Memory B cell (primary cell): Measurements from ENCODE around the gene RDH11.
"Not testable (repeated sequence)": the region's sequence is repeated elsewhere in the genome, so short reads cannot be mapped to it uniquely, and the experiment has no call there.

Source experiments
- ATAC-seq: fragments of 150-1000 bp; cut with Tn5 transposase; 2 replicates; pipeline ENCODE4 v1.10.0; 2021; ENCODE audit warnings: low read depth, mild to moderate bottlenecking, moderate library complexity
- DNase-seq, 2 donors: peaks; one replicate each; pipeline ENCODE4 v3.0.0; 2022; ENCODE audit warnings: low spot score in 2 of 2
- H3K27ac Mint-ChIP-seq: one replicate; pipeline ENCODE4 v1.8.0; 2022; ENCODE audit warnings: mild to moderate bottlenecking, moderate library complexity, mixed read lengths
- H3K27me3 Mint-ChIP-seq: one replicate; pipeline ENCODE4 v1.8.0; 2022; ENCODE audit warnings: mixed read lengths
- H3K36me3 Mint-ChIP-seq: one replicate; pipeline ENCODE4 v1.8.0; 2022; ENCODE audit warnings: mild to moderate bottlenecking, mixed read lengths
- H3K4me1 Mint-ChIP-seq: one replicate; pipeline ENCODE4 v1.8.0; 2022; ENCODE audit warnings: mixed read lengths
- H3K4me3 Mint-ChIP-seq: one replicate; pipeline ENCODE4 v1.8.0; 2022; ENCODE audit warnings: mild to moderate bottlenecking, moderate library complexity, mixed read lengths
- H3K9me3 Mint-ChIP-seq: one replicate; pipeline ENCODE4 v1.8.0; 2022; ENCODE audit warnings: mixed read lengths

RDH11 gene

GRCh38 chr14:67719385-67719784, 23.8 kb upstream of the RDH11 start:
- not testable (repeated sequence) for H3K27me3 Mint-ChIP-seq, H3K36me3 Mint-ChIP-seq, H3K27ac Mint-ChIP-seq, H3K9me3 Mint-ChIP-seq, H3K4me3 Mint-ChIP-seq, ATAC-seq, DNase-seq, H3K4me1 Mint-ChIP-seq

GRCh38 chr14:67718265-67718664, 22.7 kb upstream of the RDH11 start:
- ATAC-seq (no peak), DNase-seq (no peak)
- H3K4me3 Mint-ChIP-seq = no peak overlapping the region
- peaks cover 3% of the 10 kb centered on the region for H3K4me1 Mint-ChIP-seq
- H3K27me3 Mint-ChIP-seq = peaks cover 5% of the 10 kb centered on the region
- no peaks in the 10 kb centered on the region for H3K36me3 Mint-ChIP-seq
- H3K9me3 Mint-ChIP-seq = no peaks in the 10 kb centered on the region
- no peak overlapping the region for H3K27ac Mint-ChIP-seq

GRCh38 chr14:67717048-67717447, 21.5 kb upstream of the RDH11 start:
- H3K9me3 Mint-ChIP-seq = no peaks in the 10 kb centered on the region
- no peak overlapping the region for H3K27ac Mint-ChIP-seq
- no peak overlapping the region for H3K4me3 Mint-ChIP-seq
- no peak for DNase-seq
- H3K36me3 Mint-ChIP-seq = no peaks in the 10 kb centered on the region
- H3K4me1 Mint-ChIP-seq = no peaks in the 10 kb centered on the region
- H3K27me3 Mint-ChIP-seq = peaks cover 6% of the 10 kb centered on the region
- ATAC-seq = no peak

- no peaks in the 10 kb centered on the region for H3K36me3 Mint-ChIP-seq
- ATAC-seq (no peak), DNase-seq (no peak)
- no peak overlapping the region for H3K4me3 Mint-ChIP-seq
- H3K27me3 Mint-ChIP-seq = peaks cover 6% of the 10 kb centered on the region
- H3K4me1 Mint-ChIP-seq = no peaks in the 10 kb centered on the region
- H3K9me3 Mint-ChIP-seq = peaks cover 5% of the 10 kb centered on the region
- no peak overlapping the region for H3K27ac Mint-ChIP-seq
Measured at GRCh38 chr14:67710209-67710608, 14.6 kb upstream of the RDH11 start.

- not testable (repeated sequence) for H3K4me1 Mint-ChIP-seq, H3K4me3 Mint-ChIP-seq, DNase-seq, H3K27ac Mint-ChIP-seq, H3K27me3 Mint-ChIP-seq, H3K9me3 Mint-ChIP-seq, H3K36me3 Mint-ChIP-seq, ATAC-seq
Measured at GRCh38 chr14:67709796-67710195, 14.2 kb upstream of the RDH11 start.

GRCh38 chr14:67709346-67709745, 13.8 kb upstream of the RDH11 start:
- not testable (repeated sequence) for H3K4me1 Mint-ChIP-seq, H3K27me3 Mint-ChIP-seq, H3K27ac Mint-ChIP-seq

GRCh38 chr14:67705211-67705610, 9.6 kb upstream of the RDH11 start:
- Mint-ChIP-seq H3K27ac (no peak overlapping the region), H3K4me1 (peaks cover 4% of the 10 kb centered on the region), H3K27me3 (no peaks in the 10 kb centered on the region), H3K9me3 (peaks cover 2% of the 10 kb centered on the region), H3K36me3 (no peaks in the 10 kb centered on the region), H3K4me3 (no peak overlapping the region)
- ATAC-seq (no peak), DNase-seq (no peak)

More at GRCh38 chr14:67709346-67709745, 13.8 kb upstream of the RDH11 start:
- H3K9me3 Mint-ChIP-seq, ATAC-seq, H3K36me3 Mint-ChIP-seq, DNase-seq, H3K4me3 Mint-ChIP-seq: not testable (repeated sequence)

GRCh38 chr14:67704484-67705089, 9.0 kb upstream of the RDH11 start:
- H3K27me3 Mint-ChIP-seq = no peaks in the 10 kb centered on the region
- H3K4me1 Mint-ChIP-seq = peaks cover 4% of the 10 kb centered on the region
- no peaks in the 10 kb centered on the region for H3K9me3 Mint-ChIP-seq
- no peaks in the 10 kb centered on the region for H3K36me3 Mint-ChIP-seq
- H3K27ac Mint-ChIP-seq = no peak overlapping the region
- peak; percentile 16 to 50 for DNase-seq
- peak; percentile 90 for ATAC-seq
- no peak overlapping the region for H3K4me3 Mint-ChIP-seq

- ATAC-seq = no peak
- no peak for DNase-seq
- Mint-ChIP-seq H3K27ac (no peak overlapping the region), H3K27me3 (no peaks in the 10 kb centered on the region), H3K9me3 (no peaks in the 10 kb centered on the region), H3K4me1 (peaks cover 4% of the 10 kb centered on the region), H3K36me3 (no peaks in the 10 kb centered on the region), H3K4me3 (no peak overlapping the region)
Measured at GRCh38 chr14:67703997-67704396, 8.4 kb upstream of the RDH11 start.

GRCh38 chr14:67701492-67701891, 5.9 kb upstream of the RDH11 start, which contains the start of gene RDH12:
TSS of gene RDH12 (plus strand) at chr14:67701886. CDS start at chr14:67722643, 20,757 bp downstream.
- H3K4me3 Mint-ChIP-seq, ATAC-seq, H3K27ac Mint-ChIP-seq, DNase-seq, H3K36me3 Mint-ChIP-seq, H3K27me3 Mint-ChIP-seq, H3K9me3 Mint-ChIP-seq, H3K4me1 Mint-ChIP-seq: not testable (repeated sequence)

GRCh38 chr14:67698179-67698578, 2.6 kb upstream of the RDH11 start:
- no peak for DNase-seq
- peaks cover 6% of the 10 kb centered on the region for H3K4me1 Mint-ChIP-seq
- H3K4me3 Mint-ChIP-seq = no peak overlapping the region
- no peaks in the 10 kb centered on the region for H3K9me3 Mint-ChIP-seq
- H3K27me3 Mint-ChIP-seq = no peaks in the 10 kb centered on the region
- H3K27ac Mint-ChIP-seq = no peak overlapping the region
- ATAC-seq = no peak
- H3K36me3 Mint-ChIP-seq = no peaks in the 10 kb centered on the region

GRCh38 chr14:67697006-67697405, 1.4 kb upstream of the RDH11 start:
- peaks cover 6% of the 10 kb centered on the region for H3K4me1 Mint-ChIP-seq
- H3K36me3 Mint-ChIP-seq = peaks cover 4% of the 10 kb centered on the region
- ATAC-seq (no peak), DNase-seq (no peak)
- H3K9me3 Mint-ChIP-seq = no peaks in the 10 kb centered on the region
- no peaks in the 10 kb centered on the region for H3K27me3 Mint-ChIP-seq
- H3K27ac Mint-ChIP-seq = no peak overlapping the region
- no peak overlapping the region for H3K4me3 Mint-ChIP-seq

GRCh38 chr14:67694791-67695393, 672 bp downstream of the RDH11 start:
- ATAC-seq = peak; percentile 62

GRCh38 chr14:67690011-67690410, 5.6 kb downstream of the RDH11 start:
- H3K27me3 Mint-ChIP-seq = no peaks in the 10 kb centered on the region
- DNase-seq = no peak
- H3K4me1 Mint-ChIP-seq = peaks cover 5% of the 10 kb centered on the region
- H3K9me3 Mint-ChIP-seq = no peaks in the 10 kb centered on the region
- no peak overlapping the region for H3K27ac Mint-ChIP-seq
- H3K4me3 Mint-ChIP-seq = no peak overlapping the region
- peaks cover 35% of the 10 kb centered on the region for H3K36me3 Mint-ChIP-seq
- ATAC-seq = no peak

More at GRCh38 chr14:67694791-67695393, 672 bp downstream of the RDH11 start:
- DNase-seq = peak in 1 of 2 donors; percentile 29
- peak overlapping the region; percentile 85 for H3K4me3 Mint-ChIP-seq
- no peaks in the 10 kb centered on the region for H3K27me3 Mint-ChIP-seq
- H3K4me1 Mint-ChIP-seq = peaks cover 6% of the 10 kb centered on the region
- peaks cover 13% of the 10 kb centered on the region for H3K36me3 Mint-ChIP-seq
- H3K27ac Mint-ChIP-seq = peak overlapping the region; percentile 82
- no peaks in the 10 kb centered on the region for H3K9me3 Mint-ChIP-seq

GRCh38 chr14:67683842-67684241, 11.7 kb downstream of the RDH11 start:
- H3K9me3 Mint-ChIP-seq = no peaks in the 10 kb centered on the region
- peaks cover 4% of the 10 kb centered on the region for H3K4me1 Mint-ChIP-seq
- peak overlapping the region; percentile 4 for H3K27ac Mint-ChIP-seq
- no peak for ATAC-seq
- H3K4me3 Mint-ChIP-seq = no peak overlapping the region
- H3K36me3 Mint-ChIP-seq = peaks cover 22% of the 10 kb centered on the region
- no peaks in the 10 kb centered on the region for H3K27me3 Mint-ChIP-seq
- DNase-seq = no peak
